ENCODE data around the gene ANGEL1.

ANGEL1 gene

DNA sequence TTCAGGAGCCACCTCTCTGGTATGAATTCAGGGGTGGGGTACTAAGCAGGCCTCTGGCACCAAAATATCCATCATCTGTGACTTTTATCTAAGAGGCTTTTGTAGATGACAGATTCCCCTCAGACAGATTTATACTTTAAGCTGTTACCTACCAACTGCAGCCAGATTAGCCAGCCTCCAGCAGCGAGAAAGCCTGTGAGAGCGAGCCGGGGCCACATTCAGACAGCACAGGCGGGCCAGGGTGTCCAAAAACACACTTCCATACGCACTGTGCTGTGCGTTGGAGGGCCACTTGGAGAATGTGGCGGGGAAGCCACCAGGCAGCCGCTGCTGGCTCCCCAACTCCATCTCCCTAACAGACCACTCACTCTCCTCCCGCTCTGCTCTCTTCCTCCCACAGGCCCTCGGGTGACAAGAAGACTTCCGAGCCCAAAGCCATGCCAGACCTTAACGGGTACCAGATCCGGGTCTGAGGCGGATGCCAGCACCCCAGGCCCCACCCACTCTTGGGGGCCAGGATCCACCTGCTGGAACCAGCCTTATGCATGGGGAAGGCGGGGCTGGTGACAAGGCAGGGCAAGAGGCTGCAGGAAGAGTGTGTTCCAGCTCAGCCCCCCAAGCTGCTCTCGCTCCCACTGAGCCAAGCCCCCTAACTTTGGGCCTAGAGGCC, 34.0 kb downstream of the ANGEL1 start:
- no peak for DNase-seq

DNA sequence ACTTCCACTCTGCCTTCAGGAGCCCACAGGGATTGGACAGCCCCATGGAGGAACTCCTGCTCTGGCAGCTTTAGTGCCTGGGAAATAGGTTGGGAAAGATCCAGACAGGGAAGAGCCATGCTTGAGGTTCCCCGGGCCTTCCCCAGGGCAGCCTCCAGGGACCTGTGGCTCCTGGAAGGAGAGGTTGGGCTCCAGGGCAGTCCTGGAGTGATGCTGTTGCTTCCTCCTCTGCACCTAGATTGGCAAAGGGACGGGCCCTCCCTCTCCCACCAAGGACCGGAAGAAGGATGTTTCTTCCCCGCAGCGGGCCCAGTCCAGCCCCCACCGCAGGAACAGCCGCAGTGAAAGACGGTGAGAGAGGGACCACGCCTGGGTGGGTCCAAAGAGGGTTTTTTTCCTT, 35.0 kb downstream of the ANGEL1 start:
- DNase-seq, result no peak

DNA sequence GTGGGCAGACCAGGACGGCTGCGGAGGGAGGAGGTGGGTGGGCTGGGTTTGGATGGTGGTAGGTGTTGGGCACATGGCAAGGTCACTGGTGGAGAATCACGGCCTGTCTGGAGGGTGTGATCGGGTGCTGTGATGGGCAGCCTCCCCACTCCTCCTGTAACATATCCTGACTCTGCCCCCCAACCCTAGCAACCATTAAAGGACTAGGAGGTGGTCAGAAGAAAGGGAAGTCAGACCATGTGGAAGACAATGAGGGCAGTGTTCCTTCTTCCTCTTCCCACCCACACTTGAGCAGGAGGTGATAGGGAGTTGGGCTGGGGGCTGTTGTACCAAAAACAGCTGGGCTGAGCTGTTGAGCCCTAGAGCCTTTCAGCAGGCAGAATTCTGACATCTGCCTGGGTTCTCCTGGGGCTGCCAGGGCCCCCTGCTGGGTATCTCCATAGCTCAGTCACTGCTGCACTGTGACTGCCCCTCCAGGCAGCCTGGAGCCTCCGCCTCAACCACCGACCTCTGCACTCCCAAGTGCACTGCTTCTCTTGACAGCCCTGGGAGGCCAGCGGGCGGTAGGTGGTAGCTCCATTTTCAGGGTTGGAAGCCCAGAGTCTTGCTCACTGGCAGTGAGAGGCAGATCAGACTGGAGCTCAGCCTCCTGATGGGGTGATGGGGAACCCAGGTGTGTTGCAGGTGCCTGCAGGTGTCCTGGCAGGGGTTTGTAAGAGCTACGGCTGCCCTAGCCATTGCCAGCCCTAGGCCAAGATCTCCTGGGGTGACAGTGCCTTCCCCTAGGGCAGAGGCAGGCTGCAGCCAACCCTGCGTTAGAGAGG, 36.0 kb downstream of the ANGEL1 start:
- DNase-seq, result no peak

DNA sequence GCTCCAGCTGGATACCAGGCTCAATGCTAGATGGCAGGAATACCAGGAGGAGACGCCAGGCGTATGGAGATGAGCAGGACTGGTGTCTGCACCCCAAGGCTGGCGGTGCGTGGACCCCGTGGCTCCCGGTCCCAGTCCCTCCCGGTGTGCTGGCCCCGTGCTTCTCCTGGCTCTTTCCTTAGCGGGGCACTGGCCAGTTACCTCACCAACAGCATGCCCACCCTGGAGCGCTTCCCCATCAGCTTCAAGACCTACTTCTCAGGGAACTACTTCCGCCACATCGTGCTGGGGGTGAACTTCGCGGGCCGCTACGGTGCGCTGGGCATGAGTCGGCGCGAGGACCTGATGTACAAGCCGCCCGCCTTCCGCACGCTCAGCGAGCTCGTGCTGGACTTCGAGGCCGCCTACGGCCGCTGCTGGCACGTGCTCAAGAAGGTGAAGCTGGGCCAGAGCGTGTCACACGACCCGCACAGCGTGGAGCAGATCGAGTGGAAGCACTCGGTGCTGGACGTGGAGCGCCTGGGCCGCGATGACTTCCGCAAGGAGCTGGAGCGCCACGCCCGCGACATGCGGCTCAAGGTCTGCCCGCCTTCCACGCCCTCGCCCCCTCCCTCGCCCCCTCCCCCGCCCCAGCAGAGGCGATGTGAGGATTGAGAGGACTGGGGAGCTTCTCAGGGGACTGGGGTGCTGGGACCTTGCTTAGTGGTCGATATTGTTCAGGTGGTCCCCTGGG, 36.8 kb downstream of the ANGEL1 start:
- DNase-seq, result no peak

DNA sequence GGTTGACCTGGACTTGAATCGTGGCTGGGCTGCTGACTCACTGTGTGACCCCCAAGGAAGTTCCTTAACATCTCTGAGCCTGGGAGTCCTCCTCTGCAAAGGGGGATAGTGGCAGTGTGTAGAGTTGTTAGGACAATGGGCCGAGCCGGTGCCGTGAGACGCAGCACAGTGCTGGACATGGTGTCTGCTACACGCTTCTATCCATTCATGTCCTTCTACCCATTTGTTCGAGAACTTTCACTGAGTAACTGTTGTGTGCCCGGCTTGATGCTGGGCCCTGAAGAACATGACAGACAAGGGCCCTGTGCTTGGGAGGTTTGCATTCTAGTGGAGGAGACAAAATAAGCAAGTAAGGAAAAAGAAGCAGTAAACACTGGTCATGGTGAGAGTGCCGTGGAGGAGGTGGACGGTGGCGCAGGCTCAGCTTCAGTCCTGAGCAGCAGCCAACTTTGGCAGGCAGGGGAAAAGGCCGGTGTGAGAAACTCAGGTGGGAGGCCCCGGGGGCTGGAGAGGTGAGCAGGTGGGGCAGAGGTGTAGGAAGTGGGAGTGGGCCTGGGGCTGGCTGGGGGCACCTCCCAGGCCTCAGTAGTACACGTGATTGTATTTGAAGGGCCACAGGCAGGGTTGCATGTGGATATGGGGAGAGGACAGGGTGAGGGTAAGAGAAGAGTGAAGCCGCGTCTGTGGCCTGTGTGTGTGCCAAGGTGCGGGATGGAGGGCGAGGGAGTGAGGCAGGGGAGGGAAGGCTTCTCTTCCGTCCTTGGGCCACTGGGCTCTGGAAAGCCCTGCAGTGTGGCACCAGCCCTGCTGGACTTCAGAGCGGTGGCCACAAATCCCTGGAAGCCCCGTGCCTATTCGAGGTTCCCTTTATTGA, 37.6 kb downstream of the ANGEL1 start:
- DNase-seq, result no peak

DNA sequence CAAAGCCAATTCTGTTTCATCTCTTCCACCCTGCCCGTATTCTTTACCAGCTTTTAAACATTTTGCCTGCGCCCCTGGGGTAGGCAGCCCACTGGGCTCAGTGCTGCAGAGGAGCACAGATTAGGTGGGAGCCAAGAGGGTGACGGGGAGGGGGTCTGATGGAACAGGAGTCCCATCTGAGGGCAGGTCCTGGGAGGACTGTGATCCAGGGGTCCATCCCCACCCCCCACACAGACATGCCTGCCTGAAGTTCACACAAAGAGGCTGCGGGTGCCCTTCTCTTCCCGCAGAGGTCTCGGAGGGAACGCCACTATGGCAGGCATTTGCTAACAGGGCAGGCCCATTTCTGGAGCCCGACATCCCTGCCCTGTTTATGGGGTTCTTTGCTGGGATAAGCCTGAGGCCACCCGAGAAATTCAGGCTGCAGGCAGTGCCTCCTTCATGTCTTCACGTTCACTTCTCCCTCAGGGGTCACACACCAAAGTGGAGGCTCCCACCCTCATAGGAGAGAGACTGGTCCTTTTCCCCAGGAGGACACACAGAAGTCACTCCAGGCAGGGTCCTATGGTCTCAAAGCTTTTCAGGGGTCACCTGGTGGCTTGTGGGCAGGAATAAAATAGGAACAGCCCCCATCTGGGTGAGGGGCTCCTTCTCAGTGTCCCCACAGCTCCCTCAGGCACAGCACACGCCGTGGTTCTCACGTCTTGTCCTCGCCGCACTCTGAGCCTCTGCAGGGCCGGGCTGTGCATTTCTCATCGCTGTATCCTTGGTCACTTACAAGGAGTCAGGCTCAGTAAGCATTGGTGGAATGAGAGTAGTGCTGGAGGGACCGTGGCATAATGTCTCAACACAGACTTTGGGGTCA, 38.5 kb downstream of the ANGEL1 start:
- no peak for DNase-seq

DNA sequence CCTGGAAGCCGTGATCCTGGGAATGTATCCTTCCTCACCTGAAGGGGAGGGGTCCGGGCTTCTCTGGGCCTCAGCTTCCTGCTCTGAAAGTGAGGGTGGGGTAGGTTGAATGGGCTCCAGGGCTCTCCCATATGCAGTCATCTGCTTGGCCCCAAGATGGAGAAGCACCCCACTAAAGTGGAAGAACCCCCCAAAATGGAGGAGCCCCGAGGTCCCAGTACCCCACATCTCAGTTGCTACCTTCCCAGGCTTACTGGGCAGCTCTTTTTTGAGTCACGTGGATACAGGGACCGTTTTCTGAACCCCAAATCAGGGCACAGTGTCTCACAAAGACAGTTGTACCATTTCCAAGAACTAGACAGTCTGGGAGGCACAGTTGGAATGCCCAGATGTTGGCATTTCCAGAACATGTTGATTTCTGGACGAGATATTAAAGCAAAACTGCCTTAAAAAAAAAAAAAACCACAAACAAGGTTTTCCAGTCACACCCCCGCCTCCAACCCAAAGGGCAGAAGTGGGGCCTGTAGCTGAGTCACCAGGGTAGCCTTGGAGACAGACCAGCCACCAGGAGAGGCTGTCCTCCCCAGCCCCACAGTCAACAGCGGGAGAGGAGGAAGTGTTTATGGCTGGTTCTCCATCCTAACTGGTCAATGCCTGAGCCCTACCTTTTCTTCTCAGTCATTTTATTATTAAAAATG, 39.3 kb downstream of the ANGEL1 start:
- no peak for DNase-seq

DNA sequence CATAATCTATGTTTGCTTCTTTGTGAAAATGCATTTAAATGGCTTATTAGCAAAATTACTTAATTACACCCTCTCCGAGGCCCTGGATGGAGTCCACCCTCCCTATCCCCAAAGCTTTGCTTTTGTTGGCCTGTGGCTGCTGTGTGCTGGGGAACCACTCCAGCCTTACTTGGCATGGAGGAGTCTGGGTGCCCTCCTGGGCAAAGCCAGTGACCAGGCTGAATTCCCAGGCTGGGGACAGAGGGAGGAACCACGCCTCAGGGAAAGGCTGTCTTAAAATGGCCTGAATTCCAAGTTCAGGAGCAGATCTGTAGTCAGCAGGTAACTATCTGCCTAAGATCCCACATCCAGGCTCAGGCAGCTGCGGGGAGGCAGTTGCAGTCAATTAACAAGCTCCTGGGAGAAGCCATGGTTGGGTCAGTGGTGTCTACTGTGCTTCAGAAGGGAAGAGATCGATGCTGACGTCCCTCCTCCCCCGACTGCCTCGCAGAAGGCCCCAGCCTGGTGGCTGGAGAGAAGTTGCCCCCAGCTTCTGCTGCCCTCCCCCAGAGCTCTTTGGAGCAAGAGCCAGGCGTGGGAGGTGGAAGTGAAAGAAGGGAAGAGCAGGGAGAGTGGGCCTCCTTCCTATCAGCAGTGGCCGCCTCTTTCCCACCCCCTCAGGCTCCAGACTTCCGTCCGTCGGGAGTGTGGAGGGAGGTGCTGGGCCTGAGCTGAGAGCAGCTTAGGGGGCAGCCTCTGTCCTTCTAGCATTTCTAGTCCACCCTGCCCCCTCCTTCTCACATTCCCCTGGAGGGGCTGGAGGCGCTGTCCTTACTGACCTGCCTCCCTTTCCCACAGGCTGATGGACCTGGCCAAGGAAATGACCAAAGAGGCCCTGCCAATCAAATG, 40.1 kb downstream of the ANGEL1 start:
- DNase-seq, result no peak

DNA sequence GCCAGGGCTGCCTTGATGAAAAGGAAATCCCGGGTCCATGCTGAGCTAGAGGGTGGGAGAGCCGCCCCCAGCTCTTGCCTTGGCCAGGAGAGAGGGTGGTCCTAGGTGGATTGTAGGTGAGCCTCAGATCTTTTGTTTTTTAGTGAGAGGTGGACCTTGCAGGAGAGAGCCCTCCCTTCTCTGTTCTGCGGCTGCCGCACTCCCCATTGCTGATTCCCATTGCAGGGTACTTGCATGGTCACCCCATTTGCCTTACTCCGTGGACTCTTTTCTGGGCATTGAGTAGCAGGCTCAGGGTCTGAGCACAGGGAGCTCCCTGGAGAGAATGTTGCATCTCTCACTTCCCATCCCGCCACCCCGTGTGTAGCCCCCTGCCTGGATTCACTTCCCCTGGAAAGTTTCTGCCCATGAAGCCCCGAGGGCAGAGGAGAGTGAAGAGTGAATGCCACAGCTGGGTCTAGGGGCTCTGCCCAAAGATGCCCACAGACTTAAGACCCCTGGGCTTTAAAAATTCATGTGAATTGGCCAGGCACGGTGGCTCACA, 41.2 kb downstream of the ANGEL1 start:
- no peak for DNase-seq

DNA sequence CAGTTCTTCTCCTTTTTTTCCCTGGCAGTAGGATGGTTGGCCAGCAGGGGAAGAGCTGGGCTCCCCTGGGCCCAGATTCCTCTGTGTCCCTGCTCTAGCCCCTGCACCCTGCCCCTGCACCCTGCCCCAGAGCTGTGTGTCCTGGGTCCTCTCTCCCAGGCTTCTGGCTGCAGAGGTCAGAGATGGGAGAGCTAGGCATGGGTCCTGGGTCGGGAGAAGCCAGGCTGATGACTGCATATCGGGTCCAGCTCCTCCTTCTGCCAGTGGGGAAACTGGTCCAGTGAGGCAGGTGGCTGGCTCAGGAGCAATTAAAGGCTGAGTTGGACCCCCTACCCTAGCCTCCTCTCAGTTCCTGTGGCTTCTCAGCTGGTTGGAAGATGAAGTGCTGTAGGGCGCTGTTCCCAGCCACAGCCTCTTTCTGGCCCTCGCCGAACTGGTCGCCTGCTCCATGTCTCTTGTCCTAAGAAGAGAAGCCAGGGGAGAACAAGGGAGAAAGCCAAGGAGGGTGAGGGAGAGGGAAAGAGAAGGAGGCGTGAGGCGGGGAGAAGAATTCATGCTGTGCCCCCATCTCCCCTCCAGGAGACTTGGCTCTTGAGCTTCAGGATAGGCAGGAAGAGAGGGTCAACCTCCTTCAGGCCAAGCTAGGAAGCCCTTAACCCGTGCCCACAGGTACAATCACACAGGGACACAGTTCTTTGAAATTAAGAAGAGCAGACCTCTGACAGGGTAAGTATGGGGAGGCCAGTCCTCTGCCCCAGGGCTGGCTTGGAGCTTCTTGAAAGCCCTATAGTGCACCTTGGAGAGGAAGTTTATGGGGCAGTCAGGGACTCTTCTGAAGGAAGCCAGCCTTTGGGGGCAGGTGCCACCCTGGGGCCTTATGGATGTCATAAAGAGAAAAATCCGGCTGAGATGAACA, 41.9 kb downstream of the ANGEL1 start:
- no peak for DNase-seq

DNA sequence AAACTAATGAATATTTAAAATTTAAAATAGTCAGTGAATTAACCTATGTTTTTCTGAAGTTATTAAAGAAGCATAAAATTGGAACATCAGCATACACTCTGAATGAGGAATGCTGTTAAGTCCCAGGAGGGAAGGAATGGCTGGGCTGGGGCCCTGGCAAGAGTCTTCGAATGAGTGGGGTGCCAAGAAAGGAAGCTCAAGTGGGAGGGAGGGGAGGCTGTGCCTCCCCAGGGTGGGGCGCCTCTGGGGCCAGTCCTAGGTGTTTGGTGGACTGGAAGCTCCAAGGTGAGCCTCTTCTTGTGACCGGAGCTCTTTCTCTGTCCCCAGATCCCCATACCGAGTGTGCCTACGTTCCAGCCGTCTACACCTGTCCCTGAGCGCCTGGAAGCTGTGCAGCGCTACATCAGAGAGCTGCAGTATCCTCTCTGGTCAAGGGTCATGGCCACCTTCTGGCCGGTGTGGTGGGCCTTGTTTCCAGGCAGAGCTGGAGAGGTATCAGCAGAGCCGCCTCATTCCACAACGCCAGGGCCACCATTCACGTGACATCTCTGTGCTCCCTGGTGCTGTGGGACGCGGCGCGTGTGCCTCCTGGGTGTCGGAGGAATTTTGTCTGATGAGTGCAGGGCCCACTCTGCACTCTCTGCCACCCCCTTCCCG, 42.9 kb downstream of the ANGEL1 start:
- no peak for DNase-seq

DNA sequence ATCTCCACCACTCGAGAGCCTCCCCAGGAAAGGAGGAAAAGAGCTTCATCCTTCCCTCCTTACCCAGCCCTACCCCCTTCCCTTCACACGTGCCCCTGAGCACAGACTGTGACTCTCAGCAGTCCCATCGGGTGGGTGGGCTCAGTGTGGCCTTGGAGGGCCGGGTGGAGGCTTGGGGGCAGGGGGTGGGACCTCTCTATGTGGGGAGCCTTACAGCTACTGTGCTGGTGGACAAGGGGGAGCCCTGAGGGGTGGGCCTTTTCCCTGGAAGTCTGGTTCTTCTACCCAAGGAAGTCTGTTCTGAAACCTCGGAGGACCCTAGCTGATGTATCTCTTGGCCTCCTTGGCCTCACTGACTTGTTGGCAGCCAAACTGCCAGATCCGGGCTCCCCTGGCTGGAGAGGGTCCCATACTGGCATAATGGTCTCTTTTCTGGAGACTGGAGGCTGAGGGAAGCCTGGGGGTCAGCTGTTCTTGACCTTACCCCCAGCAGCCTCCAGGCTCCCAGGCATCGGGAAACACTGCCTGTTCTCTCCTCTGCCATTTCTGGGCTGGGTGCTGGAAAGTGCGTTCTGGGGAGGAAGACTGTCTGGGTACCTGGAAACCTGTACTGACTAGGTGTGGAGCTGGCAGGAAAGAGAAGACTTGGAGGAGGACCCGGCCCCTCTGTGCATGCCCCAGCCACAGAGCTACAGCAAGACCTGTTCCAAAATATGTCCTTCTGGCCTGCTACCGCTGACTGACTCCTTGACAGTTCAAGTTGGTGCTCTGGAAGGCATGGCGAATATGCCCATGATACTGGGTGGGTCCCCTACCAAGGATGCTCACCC, 43.8 kb downstream of the ANGEL1 start:
- DNase-seq, result no peak

DNA sequence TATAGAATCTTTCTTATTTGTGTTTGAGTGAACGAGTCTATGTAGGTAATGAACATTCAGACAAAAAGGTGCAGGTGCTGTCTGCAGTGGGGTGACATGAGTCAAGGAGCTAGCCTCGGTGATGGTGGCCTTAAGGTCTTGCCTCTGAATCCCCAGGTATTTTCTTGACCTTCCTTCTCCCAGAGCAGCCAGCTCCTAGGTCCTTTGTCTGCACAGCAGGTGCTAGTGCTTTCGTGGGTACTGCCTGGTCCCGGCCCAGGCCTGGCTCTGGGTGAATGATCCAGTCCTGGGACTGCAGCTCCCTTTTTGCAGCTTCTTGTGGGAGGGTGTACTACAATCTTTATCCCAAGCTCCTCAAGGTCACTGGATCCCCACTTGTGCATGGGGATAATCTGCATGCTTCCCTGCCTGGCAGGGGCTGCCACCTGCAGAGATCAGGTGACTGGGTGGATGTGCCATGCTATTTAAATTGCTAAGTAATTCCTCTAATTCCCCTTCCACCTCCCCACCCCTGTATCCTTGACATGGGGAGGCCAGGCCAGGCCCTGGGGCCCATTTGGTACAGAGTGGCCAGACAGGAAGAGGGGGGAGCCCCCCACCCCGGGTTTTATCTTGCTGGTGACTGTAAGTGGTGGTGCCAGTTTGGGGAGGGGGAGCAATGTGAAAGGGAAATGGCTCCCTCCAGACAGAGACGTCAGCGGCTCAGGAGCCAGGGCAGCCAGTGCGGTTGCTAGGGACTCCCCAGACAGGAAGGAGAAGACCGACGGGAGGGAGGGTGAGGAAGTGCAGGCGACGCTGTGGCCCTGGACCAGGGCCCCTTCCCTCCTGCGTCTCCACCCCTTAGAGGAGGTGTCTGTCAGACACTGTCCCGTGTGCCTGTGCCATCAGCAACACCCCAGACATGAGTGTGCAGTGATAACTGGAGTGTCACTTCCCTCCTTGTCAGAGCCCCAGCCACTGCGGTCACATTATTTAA, 44.7 kb downstream of the ANGEL1 start:
- no peak for DNase-seq

DNA sequence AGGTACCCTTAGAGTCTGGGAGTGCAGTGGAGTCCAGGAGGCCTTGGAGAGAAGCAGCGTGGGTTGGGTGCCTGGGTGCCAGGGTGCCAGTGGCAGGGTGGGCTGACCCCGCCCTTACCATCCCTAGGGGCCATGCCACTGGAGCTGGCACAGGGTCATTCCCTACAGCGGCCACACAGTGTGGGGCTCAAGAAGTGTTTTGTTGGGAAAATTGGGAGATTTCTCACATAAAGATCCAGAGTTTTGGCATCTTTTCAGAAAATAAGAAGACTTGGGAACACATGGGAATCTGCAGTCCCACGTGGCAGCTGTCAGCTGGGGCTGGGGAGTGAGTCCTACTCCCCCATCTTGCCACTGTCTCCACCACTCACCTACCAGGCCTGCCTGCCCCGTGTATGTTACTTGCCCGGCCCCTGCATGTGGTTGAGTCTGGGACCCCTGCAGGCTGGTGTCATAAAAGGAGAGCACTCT, 47.2 kb downstream of the ANGEL1 start:
- DNase-seq, result no peak

DNA sequence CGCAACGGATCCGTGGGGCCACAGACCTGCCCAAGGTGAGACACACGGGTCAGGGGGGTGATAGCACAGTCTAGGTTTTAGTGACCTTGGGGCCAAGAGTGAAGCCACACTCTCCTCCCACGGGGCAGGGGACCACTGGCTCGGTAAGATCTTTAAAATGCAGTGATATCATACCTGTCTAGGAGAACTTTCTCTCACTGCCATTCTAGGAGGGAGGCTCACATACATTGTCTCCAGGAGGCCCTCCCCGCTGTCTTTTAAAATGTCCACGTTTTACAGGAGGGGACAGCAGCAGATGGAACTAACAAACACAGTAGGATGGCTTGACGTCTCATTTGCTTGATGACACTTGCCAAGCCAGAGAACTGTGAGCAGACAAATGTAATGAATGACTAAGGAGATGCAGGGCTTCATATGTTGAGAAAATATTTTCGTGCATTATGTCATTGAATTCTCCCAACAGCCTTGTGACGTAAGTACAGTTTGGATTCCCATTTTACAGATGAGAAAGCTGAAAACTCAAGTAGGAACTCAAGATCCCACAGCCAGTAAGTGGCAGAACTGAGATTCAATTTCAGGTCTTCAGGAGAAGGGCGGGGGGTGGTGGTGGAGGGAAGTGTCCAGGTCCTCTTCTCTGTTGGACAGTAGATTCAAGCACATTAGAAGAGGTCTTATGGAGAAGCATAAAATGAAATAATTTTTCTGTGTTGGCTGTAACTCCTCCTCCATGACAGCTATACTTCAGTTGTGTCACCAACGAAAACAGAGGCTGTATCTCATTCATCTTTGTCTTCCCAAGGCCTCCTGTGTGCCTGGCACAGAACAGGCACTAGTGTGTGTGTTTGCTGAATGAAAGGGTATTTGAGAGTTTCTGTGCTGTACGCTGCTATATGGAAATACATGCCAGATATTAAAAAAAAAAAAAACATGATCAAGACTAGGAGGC, 49.3 kb downstream of the ANGEL1 start:
- DNase-seq, result no peak

Data from NCI-H1105 treated with DMSO at 0.1 percent for 48 hours (cell line).